ENCODE results near the gene TOX2.

TOX2 gene

DNA sequence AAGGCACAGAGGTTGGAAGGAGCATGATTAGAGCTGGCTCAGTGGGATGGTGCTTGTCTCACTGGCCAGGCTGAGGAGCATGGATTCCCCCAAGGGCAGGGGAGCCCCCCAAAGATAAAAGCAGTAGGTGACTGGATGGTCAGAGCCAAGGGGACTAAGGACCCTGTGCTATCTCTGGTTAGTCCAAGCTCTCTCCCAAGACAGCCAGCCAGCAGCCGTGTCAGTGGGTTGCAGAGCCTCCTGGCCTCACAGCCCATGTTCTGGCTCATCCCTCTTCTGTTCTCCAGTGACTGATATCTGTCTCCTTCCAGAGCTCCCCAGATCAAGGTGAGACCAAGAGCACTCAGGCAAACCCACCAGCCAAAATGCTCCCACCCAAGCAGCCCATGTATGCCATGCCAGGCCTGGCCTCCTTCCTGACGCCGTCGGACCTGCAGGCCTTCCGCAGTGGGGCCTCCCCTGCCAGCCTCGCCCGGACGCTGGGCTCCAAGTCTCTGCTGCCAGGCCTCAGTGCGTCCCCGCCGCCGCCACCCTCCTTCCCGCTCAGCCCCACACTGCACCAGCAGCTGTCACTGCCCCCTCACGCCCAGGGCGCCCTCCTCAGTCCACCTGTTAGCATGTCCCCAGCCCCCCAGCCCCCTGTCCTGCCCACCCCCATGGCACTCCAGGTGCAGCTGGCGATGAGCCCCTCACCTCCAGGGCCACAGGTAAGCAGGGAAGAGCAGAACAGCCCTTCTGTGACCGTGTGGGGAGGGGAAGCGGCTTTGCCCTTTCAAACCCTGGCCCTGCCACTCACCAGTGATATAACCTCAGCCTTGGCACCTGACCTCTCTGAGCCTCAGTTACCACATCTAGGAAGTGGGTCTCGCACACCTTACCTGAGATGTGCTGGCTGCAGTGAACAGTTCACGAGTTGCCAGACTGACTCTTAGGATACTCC is 151.0 kb downstream of the TOX2 start:
- no peak for DNase-seq

DNA sequence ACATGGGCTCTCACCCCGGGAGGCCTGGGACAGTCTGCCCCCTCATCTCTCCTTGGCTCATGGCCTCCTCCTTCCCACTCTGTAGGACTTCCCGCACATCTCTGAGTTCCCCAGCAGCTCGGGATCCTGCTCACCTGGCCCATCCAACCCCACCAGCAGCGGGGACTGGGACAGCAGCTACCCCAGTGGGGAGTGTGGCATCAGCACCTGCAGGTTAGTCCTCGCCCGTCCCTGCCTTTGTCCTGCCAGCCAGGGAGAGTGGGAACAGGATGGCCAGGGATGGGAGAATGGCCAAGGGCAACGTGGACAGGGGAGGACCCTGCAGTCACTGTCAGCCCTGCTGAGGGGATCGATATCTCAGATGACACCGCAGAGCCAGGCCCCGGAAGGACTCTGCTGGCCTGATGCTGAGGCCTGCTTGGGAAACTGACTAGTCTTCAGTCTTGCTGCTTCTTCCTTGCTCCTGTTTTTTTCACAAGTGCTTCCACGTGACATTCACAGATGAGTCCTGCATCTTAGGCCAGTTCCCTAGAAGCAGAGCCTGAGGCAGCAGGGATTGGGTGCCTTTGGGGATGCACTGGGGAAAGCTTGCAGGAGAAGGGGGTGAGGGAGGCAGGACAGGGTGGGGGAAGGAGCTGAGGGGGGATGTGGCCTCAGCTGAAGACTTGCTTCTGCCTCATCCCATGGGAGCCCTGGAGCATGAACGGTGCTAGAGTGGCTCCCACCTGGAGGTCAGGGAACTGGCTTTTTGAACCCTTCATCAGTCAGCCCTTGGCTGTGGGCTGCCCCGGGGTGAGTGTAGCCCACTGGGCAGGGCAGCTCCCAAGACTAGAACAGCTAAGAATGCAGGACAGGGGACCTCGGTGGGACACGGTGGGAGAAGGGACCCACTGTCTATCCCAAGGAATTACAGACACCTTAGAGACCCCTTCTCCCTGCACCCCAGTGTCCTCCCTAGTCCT is 152.3 kb downstream of the TOX2 start:
- no peak for DNase-seq

- no peak for DNase-seq
Measured at GRCh38 chr20:44067650-44068081, 153.0 kb downstream of the TOX2 start.

- DNase-seq, result no peak
Measured at GRCh38 chr20:44068316-44069201, 153.9 kb downstream of the TOX2 start.

DNA sequence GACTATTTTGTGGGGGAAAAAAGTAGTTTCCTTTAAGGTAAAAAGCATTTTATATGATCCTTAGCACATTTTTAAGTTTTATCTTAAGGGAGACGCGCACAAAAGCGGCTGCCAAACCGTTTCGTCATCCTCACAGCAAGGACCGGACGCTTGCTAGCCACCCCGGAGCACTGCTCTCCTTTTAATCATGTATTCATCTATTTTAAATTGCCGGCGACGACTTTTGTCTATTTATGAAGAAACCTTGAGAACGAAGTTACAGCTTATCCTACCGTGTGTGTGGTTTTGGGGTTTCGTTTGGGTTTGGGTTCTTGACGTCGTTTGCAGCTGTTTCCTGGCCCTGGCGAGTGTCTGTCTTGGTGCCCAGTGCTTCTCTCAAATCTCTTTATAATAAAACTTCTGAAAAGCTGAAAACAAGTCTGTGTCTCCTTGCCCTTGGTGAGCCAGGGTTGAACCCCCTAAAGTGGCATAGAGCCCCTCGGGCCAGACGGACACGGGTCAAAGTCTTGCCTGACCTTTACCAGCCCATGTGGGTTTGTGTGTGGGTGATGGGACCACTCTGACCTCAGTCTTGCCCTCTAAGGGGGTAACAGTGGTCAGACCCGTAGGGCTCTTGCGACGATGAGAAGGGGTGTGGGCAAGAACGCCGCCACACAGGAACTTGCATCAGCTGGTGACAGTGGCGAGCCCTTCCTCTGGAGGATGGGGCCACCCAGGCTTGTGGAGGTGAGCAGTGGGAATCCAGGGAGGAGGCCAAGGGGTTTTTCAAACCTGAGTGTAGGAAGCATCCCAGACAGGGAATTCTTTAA is 154.8 kb downstream of the TOX2 start:
- DNase-seq, result no peak

GRCh38 chr20:44070139-44070900 is 155.7 kb downstream of the TOX2 start:
- peak in 5 of 14 donors; percentile 11 to 47 (median 18) for DNase-seq

DNA sequence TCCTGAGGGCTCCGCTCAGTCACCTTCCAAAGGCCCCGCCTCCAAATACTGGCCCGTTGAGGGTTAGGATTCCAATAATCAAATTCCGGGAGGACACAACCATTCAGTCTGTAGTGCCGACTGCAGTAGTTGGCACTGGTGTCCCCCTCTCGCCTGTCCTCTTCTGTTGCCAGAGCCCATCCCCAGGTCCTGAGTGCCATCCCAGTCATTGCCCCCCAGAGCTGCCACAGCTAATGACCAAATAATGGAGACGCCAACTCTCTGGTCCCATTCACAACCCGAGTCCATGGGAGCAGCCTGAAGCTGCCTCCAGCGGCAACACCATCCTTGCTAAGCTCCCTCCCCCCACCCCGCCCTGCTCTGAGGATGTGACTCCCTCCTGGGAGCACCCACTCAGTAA is 156.4 kb downstream of the TOX2 start:
- no peak for DNase-seq

GRCh38 chr20:44071526-44072111 is 157.0 kb downstream of the TOX2 start:
- DNase-seq, result no peak

GRCh38 chr20:44072384-44072783 is 157.7 kb downstream of the TOX2 start:
- DNase-seq, result no peak

DNA sequence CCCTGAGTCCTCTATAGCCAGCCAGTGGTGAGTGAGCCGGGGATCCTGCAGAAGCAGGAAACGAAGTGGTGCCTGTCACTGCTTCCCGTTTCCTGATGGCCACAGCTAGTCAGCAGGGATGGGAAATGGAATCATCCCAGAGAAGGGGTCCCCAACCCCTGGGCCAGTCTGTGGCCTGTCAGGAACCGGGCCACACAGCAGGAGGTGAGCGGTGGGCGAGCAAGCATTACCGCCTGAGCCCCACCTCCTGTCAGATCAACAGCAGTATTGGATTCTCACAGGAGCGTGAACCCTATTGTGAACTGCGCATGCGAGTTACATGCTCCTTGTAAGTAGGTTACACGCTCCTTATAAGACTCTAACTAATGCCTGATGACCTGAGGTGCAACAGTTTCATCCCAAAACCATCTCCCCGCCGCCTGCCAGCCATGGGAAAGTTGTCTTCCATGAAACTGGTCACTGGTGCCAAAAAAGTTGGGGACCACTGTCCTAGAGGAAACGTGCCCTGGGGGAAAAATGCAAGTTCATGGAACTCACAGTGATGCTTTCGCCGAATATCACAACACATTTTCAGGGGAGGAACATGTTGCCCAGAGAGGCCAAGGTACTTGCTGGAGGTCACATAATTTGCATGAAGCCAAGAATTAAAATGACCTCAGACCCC is 158.5 kb downstream of the TOX2 start:
- DNase-seq, result no peak

DNA sequence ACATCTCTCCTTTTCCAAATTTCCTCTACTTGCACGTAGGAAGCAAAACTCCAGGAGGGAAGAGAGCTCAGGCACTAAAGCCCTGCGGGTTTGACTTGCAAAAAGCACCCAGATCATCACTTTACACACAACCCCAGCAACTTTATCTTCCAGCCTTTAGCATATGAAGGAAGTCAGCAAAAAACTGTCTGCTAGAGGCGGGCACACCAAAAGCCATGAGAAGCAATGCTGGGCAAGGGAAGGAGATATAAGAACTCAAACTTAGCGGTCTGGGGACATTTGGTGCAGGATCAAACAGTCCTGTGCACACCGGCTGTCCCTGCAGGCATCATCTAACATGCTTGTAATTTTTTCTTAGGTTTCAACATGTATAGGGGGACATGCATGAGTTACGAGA is 159.0 kb downstream of the TOX2 start:
- DNase-seq, result no peak

GRCh38 chr20:44074252-44075151 is 159.8 kb downstream of the TOX2 start:
- peak in 4 of 14 donors; percentile 14 to 49 (median 40) for DNase-seq

GRCh38 chr20:44075191-44075949 is 160.7 kb downstream of the TOX2 start:
- no peak for DNase-seq

DNA sequence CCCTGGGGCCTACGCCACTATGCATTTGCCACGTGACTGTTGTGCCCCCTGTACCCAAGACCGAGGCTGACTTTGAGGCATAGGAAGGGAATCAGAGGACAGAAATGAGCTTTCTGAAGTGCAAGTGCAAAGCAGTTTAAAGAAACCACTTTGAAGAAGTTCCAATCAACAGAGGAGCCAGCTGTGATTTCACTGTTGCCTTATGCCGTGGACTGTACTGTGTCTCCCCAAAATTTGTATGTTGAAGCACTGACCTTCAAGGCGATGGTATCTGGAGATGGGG is 161.2 kb downstream of the TOX2 start:
- DNase-seq, result no peak

- DNase-seq, result no peak
Measured at GRCh38 chr20:44079291-44079690, 164.6 kb downstream of the TOX2 start.

- DNase-seq, result no peak
Measured at GRCh38 chr20:44080064-44080463, 165.4 kb downstream of the TOX2 start.

GRCh38 chr20:44080646-44081267 is 166.1 kb downstream of the TOX2 start:
- DNase-seq, result peak in 10 of 14 donors; percentile 19 to 59 (median 43)
